Mesothelial cell of epicardium (in vitro differentiated cells): ENCODE results near the gene SCAF11. TPM values are rescaled to one million over a fixed set of nuclear protein-coding genes. Genes with fewer than 3 reads are reported as not detected.

Experiments
- DNase-seq, 2 experiments: peaks; one replicate each; pipeline ENCODE4 v3.0.0; 2021; ENCODE audit warnings: low spot score in 2 of 2; ENCODE audit not compliant: unreplicated experiment in 2 of 2
- H3K27ac Mint-ChIP-seq: 2 replicates; pipeline ENCODE4 v1.8.0; 2021; ENCODE audit warnings: mixed read lengths
- H3K27me3 Mint-ChIP-seq: 2 replicates; pipeline ENCODE4 v1.8.0; 2021; ENCODE audit warnings: low read depth, mixed read lengths
- H3K36me3 Mint-ChIP-seq: 2 replicates; pipeline ENCODE4 v1.8.0; 2021; ENCODE audit warnings: mixed read lengths
- H3K4me1 Mint-ChIP-seq: 2 replicates; pipeline ENCODE4 v1.8.0; 2021; ENCODE audit warnings: mixed read lengths
- H3K4me3 Mint-ChIP-seq: 2 replicates; pipeline ENCODE4 v1.8.0; 2021; ENCODE audit warnings: mild to moderate bottlenecking, moderate library complexity, mixed read lengths
- H3K9me3 Mint-ChIP-seq: 2 replicates; pipeline ENCODE4 v1.8.0; 2021; ENCODE audit warnings: mixed read lengths
- CTCF ChIP-seq: fragments of 200-600 bp; sonication (generic); IDR thresholded peaks from one replicate; pipeline ENCODE4 v1.5.0; 2021; ENCODE audit warnings: antibody characterized with exemption; ENCODE audit not compliant: unreplicated experiment
- total RNA-seq: library from RNA; stranded (reverse); gene quantifications from 3 replicates; pipeline ENCODE4 v1.2.1, GENCODE V29; 2021

Gene SCAF11
- total RNA-seq, 1 donor from 2014 or later = 119 TPM

GRCh38 chr12:45928309-45928708 is 62.1 kb downstream of the SCAF11 start:
- H3K27me3 Mint-ChIP-seq = no peaks in the 10 kb centered on the region
- no peak overlapping the region for H3K4me3 Mint-ChIP-seq
- no peak for TF ChIP-seq CTCF
- peaks cover 45% of the 10 kb centered on the region for H3K36me3 Mint-ChIP-seq
- no peaks in the 10 kb centered on the region for H3K4me1 Mint-ChIP-seq
- DNase-seq = no peak
- no peak overlapping the region for H3K27ac Mint-ChIP-seq
- no peaks in the 10 kb centered on the region for H3K9me3 Mint-ChIP-seq

GRCh38 chr12:45918818-45919217 is 71.6 kb downstream of the SCAF11 start:
- Mint-ChIP-seq H3K9me3 (no peaks in the 10 kb centered on the region), H3K36me3 (peaks cover 23% of the 10 kb centered on the region), H3K27me3 (no peaks in the 10 kb centered on the region), H3K27ac (no peak overlapping the region), H3K4me1 (peaks cover under 1% of the 10 kb centered on the region), H3K4me3 (no peak overlapping the region)
- DNase-seq = no peak
- no peak for TF ChIP-seq CTCF

- no peaks in the 10 kb centered on the region for H3K9me3 Mint-ChIP-seq
- H3K27ac Mint-ChIP-seq = no peak overlapping the region
- DNase-seq = no peak
- peaks cover 15% of the 10 kb centered on the region for H3K36me3 Mint-ChIP-seq
- H3K27me3 Mint-ChIP-seq = no peaks in the 10 kb centered on the region
- H3K4me3 Mint-ChIP-seq = no peak overlapping the region
- no peak for TF ChIP-seq CTCF
- H3K4me1 Mint-ChIP-seq = peaks cover 16% of the 10 kb centered on the region
These were observed 75.0 kb downstream of the SCAF11 start for GRCh38 chr12:45915405-45915804.

GRCh38 chr12:45914090-45914489 is 76.3 kb downstream of the SCAF11 start:
- no peak for DNase-seq
- Mint-ChIP-seq H3K36me3 (peaks cover 12% of the 10 kb centered on the region), H3K27ac (no peak overlapping the region), H3K4me1 (peaks cover 21% of the 10 kb centered on the region), H3K27me3 (no peaks in the 10 kb centered on the region), H3K9me3 (no peaks in the 10 kb centered on the region), H3K4me3 (no peak overlapping the region)
- no peak for TF ChIP-seq CTCF

GRCh38 chr12:45913631-45914030 is 76.7 kb downstream of the SCAF11 start:
- H3K9me3 Mint-ChIP-seq = no peaks in the 10 kb centered on the region
- no peak overlapping the region for H3K4me3 Mint-ChIP-seq
- no peak overlapping the region for H3K27ac Mint-ChIP-seq
- peaks cover 11% of the 10 kb centered on the region for H3K36me3 Mint-ChIP-seq
- no peak for TF ChIP-seq CTCF
- no peaks in the 10 kb centered on the region for H3K27me3 Mint-ChIP-seq
- H3K4me1 Mint-ChIP-seq = peaks cover 23% of the 10 kb centered on the region
- DNase-seq = no peak

GRCh38 chr12:45912774-45913173 is 77.6 kb downstream of the SCAF11 start:
- Mint-ChIP-seq H3K9me3 (no peaks in the 10 kb centered on the region), H3K27me3 (no peaks in the 10 kb centered on the region), H3K4me1 (peaks cover 23% of the 10 kb centered on the region), H3K27ac (no peak overlapping the region), H3K4me3 (no peak overlapping the region), H3K36me3 (peaks cover 7% of the 10 kb centered on the region)
- DNase-seq = no peak
- no peak for TF ChIP-seq CTCF
